ENCODE data around the gene GINS1. TPM values are rescaled to one million over a fixed set of nuclear protein-coding genes. Genes with fewer than 3 reads are reported as not detected.

The GINS1 gene
- total RNA-seq, 1 experiment from 2014 or later, result 30.4 TPM

DNA sequence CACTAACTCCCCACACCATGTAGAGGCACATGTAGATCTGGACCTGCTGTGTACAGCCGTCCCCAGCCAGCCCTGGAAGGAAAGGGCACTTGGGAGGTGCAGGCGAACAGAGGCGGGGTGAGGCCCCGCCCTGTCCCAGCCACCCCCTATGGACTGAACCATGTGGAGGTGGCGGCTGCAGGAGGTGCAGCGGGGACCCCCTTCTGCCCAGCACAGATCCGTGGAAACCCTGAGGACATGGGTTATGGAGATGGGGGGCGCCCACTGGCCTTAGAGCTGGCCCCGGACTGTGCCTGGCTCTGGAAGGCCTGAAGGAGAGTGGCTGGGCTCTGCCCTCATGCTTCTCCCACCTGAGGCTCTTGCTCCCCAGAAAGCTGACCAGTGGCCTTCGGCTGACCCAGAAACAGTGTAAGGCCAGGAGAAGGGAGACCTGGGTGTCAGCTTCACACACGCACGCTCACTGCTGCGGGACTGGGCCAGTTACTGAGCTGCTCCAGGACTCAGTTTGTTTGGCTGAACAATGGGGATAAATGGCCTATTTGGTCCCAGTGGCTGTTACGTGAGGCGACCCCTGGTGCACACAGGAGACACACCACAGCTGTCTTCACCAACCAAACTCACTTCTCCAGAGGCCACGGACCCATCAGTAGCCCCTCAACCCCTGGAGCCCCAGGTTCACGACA, 87.2 kb downstream of the GINS1 start:
- no TSS peak for BruUV-seq (replicated peaks)
- H3K36me3 ChIP-seq (ENCODE audit: control insufficient read depth in 1 of 2, insufficient read depth in 2 of 2, low read length in 2 of 2), result no peaks in the 10 kb centered on the region
- no peaks in the 10 kb centered on the region for H4K20me1 ChIP-seq (ENCODE audit: insufficient read depth)
- H3K4me1 ChIP-seq (ENCODE audit: control insufficient read depth in 1 of 2, insufficient read depth in 2 of 2, low read length in 2 of 2), result peaks cover 0 to 4% of the 10 kb centered on the region in 2 experiments; a peak in 1 of 4 replicates
- intact Hi-C loops (cut with micrococcal nuclease), result no loop called here
- no peaks in the 10 kb centered on the region for H3K79me2 ChIP-seq (ENCODE audit: insufficient read depth, low read length)
- ChIA-PET CTCF (no interaction called here), POLR2A (no interaction called here), RAD21 (ENCODE audit: low non-redundant PET in 1 of 2, low total read pairs in 2 of 2, uncharacterized antibody in 2 of 2, unreplicated experiment in 2 of 2) (no interaction called here)
- no peak overlapping the region for H3K4me3 ChIP-seq (replicated peaks in 1 of 2; ENCODE audit: low read depth in 1 of 2, low read length in 2 of 2)
- no peak overlapping the region for H2AFZ ChIP-seq (ENCODE audit: low read depth, low read length, poor library complexity, severe bottlenecking)
- H3K9ac ChIP-seq (ENCODE audit: low read length), result no peak overlapping the region
- H3K4me2 ChIP-seq (ENCODE audit: low read length), result no peak overlapping the region
- TF ChIP-seq EZH2 (IDR thresholded peaks at IDR 0.05) (no peak), RAD21 (IDR thresholded peaks at IDR 0.05; ENCODE audit: low read depth) (no peak), TCF7L2 (IDR thresholded peaks at IDR 0.05; ENCODE audit: borderline replicate concordance, extremely low read depth, insufficient read depth, insufficient read length) (no peak), CEBPB (IDR thresholded peaks at IDR 0.05; ENCODE audit: low read depth) (no peak), POLR2A (IDR thresholded peaks at IDR 0.05; ENCODE audit: borderline replicate concordance, extremely low read depth, insufficient read depth, insufficient read length) (no peak), FOSL1 (IDR thresholded peaks at IDR 0.05; ENCODE audit: low read depth) (no peak), ELF1 (IDR thresholded peaks at IDR 0.05; ENCODE audit: borderline replicate concordance, low read depth) (no peak), SP1 (IDR thresholded peaks at IDR 0.05; ENCODE audit: low read depth) (no peak), ZFX (IDR thresholded peaks at IDR 0.05) (no peak)
- TF ChIP-seq, protein P1, sequence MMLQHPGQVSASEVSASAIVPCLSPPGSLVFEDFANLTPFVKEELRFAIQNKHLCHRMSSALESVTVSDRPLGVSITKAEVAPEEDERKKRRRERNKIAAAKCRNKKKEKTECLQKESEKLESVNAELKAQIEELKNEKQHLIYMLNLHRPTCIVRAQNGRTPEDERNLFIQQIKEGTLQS (IDR thresholded peaks at IDR 0.05), result no peak
- TF ChIP-seq, protein P2, sequence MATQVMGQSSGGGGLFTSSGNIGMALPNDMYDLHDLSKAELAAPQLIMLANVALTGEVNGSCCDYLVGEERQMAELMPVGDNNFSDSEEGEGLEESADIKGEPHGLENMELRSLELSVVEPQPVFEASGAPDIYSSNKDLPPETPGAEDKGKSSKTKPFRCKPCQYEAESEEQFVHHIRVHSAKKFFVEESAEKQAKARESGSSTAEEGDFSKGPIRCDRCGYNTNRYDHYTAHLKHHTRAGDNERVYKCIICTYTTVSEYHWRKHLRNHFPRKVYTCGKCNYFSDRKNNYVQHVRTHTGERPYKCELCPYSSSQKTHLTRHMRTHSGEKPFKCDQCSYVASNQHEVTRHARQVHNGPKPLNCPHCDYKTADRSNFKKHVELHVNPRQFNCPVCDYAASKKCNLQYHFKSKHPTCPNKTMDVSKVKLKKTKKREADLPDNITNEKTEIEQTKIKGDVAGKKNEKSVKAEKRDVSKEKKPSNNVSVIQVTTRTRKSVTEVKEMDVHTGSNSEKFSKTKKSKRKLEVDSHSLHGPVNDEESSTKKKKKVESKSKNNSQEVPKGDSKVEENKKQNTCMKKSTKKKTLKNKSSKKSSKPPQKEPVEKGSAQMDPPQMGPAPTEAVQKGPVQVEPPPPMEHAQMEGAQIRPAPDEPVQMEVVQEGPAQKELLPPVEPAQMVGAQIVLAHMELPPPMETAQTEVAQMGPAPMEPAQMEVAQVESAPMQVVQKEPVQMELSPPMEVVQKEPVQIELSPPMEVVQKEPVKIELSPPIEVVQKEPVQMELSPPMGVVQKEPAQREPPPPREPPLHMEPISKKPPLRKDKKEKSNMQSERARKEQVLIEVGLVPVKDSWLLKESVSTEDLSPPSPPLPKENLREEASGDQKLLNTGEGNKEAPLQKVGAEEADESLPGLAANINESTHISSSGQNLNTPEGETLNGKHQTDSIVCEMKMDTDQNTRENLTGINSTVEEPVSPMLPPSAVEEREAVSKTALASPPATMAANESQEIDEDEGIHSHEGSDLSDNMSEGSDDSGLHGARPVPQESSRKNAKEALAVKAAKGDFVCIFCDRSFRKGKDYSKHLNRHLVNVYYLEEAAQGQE (IDR thresholded peaks at IDR 0.05; ENCODE audit: low read depth), result no peak
- TF ChIP-seq, protein P3, sequence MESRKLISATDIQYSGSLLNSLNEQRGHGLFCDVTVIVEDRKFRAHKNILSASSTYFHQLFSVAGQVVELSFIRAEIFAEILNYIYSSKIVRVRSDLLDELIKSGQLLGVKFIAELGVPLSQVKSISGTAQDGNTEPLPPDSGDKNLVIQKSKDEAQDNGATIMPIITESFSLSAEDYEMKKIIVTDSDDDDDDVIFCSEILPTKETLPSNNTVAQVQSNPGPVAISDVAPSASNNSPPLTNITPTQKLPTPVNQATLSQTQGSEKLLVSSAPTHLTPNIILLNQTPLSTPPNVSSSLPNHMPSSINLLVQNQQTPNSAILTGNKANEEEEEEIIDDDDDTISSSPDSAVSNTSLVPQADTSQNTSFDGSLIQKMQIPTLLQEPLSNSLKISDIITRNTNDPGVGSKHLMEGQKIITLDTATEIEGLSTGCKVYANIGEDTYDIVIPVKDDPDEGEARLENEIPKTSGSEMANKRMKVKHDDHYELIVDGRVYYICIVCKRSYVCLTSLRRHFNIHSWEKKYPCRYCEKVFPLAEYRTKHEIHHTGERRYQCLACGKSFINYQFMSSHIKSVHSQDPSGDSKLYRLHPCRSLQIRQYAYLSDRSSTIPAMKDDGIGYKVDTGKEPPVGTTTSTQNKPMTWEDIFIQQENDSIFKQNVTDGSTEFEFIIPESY (IDR thresholded peaks at IDR 0.05; ENCODE audit: extremely low read depth, insufficient replicate concordance, low read length), result no peak
- TF ChIP-seq, protein P4, sequence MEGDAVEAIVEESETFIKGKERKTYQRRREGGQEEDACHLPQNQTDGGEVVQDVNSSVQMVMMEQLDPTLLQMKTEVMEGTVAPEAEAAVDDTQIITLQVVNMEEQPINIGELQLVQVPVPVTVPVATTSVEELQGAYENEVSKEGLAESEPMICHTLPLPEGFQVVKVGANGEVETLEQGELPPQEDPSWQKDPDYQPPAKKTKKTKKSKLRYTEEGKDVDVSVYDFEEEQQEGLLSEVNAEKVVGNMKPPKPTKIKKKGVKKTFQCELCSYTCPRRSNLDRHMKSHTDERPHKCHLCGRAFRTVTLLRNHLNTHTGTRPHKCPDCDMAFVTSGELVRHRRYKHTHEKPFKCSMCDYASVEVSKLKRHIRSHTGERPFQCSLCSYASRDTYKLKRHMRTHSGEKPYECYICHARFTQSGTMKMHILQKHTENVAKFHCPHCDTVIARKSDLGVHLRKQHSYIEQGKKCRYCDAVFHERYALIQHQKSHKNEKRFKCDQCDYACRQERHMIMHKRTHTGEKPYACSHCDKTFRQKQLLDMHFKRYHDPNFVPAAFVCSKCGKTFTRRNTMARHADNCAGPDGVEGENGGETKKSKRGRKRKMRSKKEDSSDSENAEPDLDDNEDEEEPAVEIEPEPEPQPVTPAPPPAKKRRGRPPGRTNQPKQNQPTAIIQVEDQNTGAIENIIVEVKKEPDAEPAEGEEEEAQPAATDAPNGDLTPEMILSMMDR (IDR thresholded peaks at IDR 0.05 in 2 of 3, conservative IDR thresholded peaks at IDR 0.05 in 1 of 3; ENCODE audit: borderline replicate concordance in 1 of 3, insufficient read depth in 1 of 3, low read depth in 2 of 3, low read length in 2 of 3), result no peak
- no peak for ATAC-seq
- H3K27me3 ChIP-seq (ENCODE audit: insufficient read depth, low read length), result no peaks in the 10 kb centered on the region
- H3K9me2 ChIP-seq (ENCODE audit: insufficient read depth), result no peaks in the 10 kb centered on the region
- no peak for DNase-seq (ENCODE audit: low read depth, low spot score)
- H3K9me3 ChIP-seq (ENCODE audit: control insufficient read depth in 1 of 2, insufficient read depth in 1 of 2, low read depth in 1 of 2, low read length in 2 of 2), result no peaks in the 10 kb centered on the region
- no peak overlapping the region for H3K27ac ChIP-seq (ENCODE audit: low read depth, low read length)

All from HCT116 (cell line).